CD4-positive, alpha-beta T cell treated with Interleukin-4 for 4 hours (primary cell): Measurements from ENCODE around the gene PYGO1.
A peak's percentile ranks its signal among the peaks of the same experiment; 100 is the strongest.
"Not testable (repeated sequence)": the region's sequence is repeated elsewhere in the genome, so short reads cannot be mapped to it uniquely, and the experiment has no call there.

Experiments used
- DNase-seq: peaks from one replicate; pipeline ENCODE4 v3.0.0-alpha.2; 2020

The PYGO1 gene

GRCh38 chr15:55564347-55565145, 23.6 kb downstream of the PYGO1 start:
- DNase-seq, result no peak

DNA sequence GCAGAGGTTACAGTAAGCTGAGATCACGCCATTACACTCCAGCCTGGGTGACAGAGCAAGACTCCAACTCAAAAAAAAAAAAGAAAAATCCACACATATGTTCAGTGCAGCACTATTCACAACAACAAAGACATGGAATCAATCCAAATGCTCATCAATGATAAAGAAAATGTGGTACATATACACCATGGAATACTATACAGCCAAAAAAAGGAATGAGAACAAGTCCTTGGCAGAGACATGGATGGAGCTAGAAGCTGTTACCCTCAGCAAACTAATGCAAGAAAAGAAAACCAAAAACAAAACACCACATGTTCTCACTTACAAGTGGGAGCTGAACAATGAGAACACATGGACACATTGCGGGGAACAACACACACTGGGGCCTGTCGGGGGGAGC, 25.5 kb downstream of the PYGO1 start:
- no peak for DNase-seq

DNA sequence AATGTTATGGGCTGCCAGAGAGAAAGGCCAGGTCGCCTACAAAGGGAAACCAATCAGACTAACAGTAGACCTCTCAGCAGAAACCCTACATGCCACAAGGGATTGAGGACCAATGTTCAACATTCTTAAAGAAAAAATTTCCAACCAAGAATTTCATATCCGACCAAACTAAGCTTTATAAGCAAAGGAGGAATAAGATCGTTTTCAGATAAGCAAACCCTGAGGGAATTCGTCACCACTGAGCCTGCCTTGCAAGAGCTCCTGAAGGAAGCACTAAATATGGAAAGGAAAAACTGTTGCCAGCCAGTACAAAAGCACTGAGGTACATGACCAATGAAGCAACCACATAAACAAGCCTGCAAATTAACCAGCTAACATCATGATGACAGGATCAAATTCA, 33.1 kb downstream of the PYGO1 start:
- DNase-seq, result no peak

- no peak for DNase-seq
These were observed 35.2 kb downstream of the PYGO1 start for GRCh38 chr15:55552926-55553325.

DNA sequence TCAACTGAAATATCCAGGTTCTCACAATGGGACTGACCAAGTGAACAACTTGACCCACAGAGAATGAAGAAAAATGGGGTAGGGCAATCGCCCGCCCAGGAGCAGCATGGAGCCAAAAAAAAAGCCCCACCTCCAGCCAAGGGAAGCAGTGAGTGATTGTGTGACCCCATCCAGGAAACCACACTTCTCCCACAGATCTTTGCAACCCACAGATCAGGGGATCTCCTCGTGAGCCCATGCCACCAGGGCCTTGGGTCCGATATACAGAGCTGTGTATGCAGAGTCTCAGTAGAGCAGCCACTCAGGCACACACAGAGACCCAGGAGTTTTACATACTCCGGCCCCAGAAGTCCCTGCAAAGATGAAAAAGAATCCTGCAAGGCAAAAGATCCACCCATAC, 35.7 kb downstream of the PYGO1 start:
- no peak for DNase-seq

DNA sequence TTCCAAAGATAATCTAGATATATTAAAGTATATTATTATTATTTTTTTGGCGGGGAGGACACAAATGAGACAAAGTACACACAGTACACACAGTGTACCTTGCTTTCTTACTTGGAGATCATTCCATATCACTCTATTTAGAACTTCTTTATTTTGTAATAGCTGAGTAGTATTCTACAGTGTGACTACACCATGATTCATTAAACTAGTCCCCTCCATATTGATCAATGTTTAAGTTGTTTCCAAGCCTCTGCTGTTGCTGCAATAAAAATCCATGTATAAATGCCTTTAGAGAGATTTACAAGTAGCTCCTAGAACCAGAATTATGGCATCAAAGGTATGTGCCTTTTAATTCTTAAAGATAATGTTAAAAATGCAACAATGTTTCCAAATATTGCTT, 38.8 kb downstream of the PYGO1 start:
- DNase-seq, result no peak

DNA sequence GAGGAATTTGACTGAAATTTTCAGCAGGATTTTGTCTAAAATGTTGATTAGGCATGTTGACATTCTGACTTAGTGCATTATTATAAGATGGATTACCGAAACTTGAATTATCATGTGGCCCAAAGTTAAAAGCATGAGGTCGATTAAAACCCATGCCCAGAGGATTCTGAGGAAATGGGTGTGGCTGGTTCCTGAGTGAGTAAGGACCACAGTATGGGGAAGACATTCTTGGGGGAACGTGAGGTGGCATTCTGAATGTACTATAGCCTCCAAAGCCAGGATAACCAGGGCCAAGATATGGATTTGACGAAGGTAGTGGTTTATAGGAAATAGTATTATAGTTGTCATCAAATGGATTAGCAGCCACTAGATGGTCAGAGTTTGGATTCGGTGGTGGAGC, 41.4 kb downstream of the PYGO1 start:
- DNase-seq, result no peak

DNA sequence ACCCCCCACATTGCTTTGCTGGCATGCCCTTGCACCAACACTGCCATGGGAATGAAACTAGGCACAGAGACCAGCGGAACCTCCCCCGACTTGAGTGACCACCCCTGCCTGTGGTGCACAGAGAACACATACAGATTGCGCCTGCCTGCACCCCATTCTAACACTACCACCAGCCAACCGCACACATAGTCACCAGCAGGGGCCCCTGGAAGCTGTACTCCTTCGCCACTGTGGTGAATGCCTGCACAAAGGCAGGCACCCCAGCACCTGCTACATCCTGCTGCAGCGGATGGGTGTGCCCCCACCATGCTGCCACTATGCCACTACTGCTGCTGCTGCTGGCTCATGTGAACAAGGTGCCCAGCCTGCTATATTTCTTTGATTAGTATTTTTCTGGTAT, 52.7 kb downstream of the PYGO1 start:
- peak; percentile 17 for DNase-seq

DNA sequence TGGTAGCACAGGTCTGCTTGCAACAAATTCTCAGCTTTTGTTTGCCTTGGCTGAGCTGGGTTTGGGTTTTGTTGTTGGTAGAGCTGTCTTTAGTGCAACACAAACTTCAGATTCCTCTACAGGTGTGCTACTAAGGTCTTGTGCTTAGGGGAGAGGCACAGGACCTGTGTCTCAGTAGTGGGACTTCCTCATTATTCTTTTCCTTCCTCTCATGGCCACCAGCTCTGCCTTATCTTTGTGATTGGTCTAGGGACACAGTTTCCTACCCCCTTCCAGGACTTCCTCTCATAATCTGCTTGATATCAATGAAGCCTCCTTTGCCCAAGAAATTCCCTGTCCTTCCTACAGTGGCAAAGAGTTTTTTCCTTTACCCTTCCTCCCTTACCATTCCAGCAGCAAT, 55.2 kb downstream of the PYGO1 start:
- DNase-seq, result no peak

- DNase-seq, result no peak
These were observed 57.3 kb downstream of the PYGO1 start for GRCh38 chr15:55530861-55531313.

DNA sequence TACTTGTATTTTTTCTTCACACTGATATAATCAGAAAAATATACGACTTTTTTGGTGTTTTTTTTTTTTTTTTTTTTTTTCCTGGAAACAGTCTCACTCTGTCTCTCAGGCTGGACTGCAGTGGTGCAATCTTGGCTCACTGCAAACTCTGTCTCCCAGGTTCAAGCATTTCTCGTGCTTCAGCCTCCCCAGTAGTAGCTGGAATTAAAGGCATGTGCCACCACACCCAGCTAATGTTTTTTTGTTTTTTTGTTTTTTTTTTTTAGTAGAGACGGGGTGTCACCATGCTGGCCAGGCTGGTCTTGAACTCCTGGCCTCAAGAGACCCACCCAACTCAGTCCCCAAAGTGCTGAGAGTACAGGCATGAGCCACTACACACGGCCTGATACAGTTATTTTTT, 59.3 kb downstream of the PYGO1 start:
- no peak for DNase-seq

GRCh38 chr15:55527150-55527549, 61.0 kb downstream of the PYGO1 start:
- no peak for DNase-seq

DNA sequence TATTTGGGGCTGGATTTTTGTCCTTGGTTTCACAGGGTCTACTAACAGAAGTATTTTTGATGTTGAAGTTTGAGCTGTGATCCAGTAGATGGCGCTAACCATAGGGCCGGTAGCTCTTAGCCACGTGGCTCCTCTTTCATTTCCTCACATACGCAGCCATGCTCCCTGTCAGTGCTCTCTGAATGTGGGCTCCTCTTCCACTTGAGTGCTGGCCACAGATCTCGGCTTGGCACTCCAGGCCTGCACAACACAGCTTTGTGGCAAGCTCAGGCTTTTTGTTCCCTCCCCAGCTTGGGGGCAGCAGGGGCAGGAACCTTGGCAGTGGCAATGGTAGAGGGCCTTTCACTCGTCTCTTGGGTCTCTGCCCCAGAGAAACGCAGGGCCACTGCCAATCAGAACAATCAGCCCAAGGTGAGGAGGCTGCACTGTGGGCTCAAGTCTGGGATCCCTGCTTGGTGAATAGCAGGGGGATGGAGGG, 61.5 kb downstream of the PYGO1 start:
- DNase-seq, result peak; percentile 28

GRCh38 chr15:55522742-55523450, 65.2 kb downstream of the PYGO1 start:
- no peak for DNase-seq

- no peak for DNase-seq
These were observed 69.5 kb downstream of the PYGO1 start for GRCh38 chr15:55518641-55519040.

- DNase-seq, result no peak
These were observed 70.1 kb downstream of the PYGO1 start for GRCh38 chr15:55518009-55518408.

- no peak for DNase-seq
These were observed 72.0 kb downstream of the PYGO1 start for GRCh38 chr15:55515991-55516776.

GRCh38 chr15:55515491-55515890, 72.7 kb downstream of the PYGO1 start:
- DNase-seq, result no peak

DNA sequence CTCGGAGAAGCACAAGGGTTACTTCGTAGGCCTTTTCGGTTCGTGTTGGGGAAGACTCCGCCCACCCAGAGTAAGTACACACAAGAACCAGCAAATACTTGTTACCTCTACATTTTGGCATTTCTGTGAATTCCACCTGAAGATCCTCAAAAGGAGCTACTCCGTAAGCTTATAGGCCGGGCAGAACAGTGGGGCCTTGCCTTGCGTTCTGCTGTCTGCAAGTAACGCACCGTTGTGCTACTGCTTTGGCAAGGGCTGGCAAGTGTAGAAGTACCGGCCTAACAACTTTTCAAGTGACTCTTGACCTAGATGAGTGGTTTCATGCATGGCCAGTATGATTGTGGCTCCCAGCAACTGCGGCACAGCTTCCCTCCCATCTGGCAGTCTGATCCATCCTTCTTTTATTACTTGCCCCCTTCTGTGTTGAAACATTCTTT, 73.7 kb downstream of the PYGO1 start:
- DNase-seq, result no peak

- DNase-seq, result peak; percentile 4
These were observed 74.3 kb downstream of the PYGO1 start for GRCh38 chr15:55513621-55514413.

DNA sequence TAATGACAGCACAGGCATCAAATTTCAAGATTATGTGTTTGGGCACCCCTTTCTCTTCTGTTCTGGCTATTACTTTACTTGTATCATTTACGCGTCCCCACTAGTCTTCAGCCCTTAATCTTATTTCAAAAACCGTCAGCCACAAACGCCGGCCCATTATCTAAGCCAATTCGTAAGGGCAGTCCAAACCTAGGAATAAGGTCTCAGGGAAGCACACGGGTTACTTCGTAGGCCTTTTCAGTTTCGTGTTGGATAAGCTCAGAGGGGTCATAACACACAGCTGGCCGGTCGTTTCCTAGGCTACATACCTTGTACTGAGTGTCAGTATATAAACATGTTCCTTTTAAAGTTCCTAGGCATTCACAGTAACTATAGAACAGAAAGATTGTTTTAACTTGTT, 75.0 kb downstream of the PYGO1 start:
- no peak for DNase-seq

GRCh38 chr15:55507567-55507966, 80.6 kb downstream of the PYGO1 start:
- no peak for DNase-seq

DNA sequence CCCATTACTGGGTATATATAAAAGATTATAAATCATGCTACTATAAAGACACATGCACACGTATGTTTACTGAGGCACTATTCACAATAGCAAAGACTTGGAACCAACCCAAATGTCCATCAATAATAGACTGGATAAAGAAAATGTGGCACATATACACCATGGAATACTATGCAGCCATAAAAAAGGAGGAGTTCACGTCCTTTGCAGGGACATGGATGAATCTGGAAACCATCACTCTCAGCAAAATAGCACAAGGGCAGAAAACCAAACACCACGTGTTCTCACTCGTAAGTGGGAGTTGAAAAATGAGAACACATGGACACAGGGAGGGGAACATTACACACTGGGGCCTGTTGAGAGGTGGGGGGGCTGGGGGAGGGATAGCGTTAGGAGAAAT, 82.7 kb downstream of the PYGO1 start:
- not testable (repeated sequence) for DNase-seq
